Hindlimb muscle (tissue), 1 donor: ENCODE data around the gene PTPN1. TPM values are rescaled to one million over a fixed set of nuclear protein-coding genes. Genes with fewer than 3 reads are reported as not detected.
A peak's percentile ranks its signal among the peaks of the same experiment; 100 is the strongest.
"Not testable (repeated sequence)": the region's sequence is repeated elsewhere in the genome, so short reads cannot be mapped to it uniquely, and the experiment has no call there.

Source experiments
- DNase-seq: peaks from one replicate; pipeline ENCODE4 v3.0.0-alpha.2; 2013
- polyA plus RNA-seq: library from polyadenylated mRNA; unstranded; fragments of 120-200 nt; gene quantifications from one replicate; pipeline ENCODE4 v1.2.1, GENCODE V29; 2013; ENCODE audit not compliant: insufficient read length

The PTPN1 gene
- polyA plus RNA-seq, 1 donor: 19.3 TPM

DNA sequence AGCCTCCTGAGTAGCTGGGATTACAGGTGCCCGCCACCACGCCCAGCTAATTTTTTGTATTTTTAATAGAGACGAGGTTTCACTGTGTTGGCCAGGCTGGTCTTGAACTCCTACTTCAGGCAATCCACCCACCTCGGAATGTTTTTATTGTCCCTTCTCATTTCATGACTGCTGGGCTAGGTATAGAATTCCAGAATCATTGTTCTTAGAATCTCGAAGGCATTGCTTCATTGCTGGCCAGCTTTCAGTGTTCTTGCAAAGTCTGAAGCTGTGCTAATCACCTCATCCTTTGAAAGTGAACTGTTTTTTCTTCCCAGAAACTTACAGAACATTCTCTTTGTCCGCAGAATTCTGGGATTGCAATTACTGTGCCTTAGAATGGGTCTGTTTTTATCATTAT is 49.0 kb downstream of the PTPN1 start:
- no peak for DNase-seq

DNA sequence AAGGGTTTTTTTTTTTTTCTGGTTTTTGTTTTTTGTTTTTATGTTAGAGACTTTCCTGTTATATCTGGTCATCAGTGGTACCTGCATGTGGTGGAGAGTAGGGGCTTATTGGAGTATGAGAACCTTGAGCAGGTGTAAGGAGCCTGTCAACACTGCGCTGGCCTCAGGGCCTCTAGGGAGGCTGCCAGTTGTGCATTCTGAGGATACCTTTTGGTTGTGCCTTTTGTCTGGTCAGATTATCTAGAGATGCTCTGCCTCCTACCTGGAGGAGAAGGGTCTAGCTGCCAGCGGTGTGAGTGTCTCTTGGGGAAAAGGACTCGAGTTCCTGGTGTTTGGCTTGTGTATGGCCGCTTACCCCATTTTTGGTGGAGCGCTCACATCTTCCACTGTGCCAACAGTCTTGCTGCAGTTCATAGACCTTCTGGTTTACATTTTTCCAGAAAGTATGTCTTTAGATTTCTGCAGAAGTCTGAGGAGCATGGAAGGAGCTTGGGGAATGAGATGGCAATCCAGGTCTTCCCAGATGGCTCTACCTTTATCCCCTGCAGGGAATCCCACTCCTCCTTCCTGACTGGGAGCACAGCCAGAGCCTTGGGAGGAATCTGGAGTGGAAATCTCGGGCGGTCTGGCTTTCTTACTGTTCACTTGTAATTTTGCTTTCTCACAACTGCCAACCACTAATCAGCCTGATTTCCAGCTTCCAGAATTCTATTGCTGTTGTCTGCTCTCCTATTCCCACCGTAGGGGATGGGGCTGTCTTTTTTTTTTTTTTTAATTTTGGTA is 49.9 kb downstream of the PTPN1 start:
- no peak for DNase-seq

- DNase-seq: no peak
Measured at GRCh38 chr20:50560867-50561266, 50.7 kb downstream of the PTPN1 start.

- peak; percentile 75 for DNase-seq
Measured at GRCh38 chr20:50561379-50562078, 51.3 kb downstream of the PTPN1 start.

GRCh38 chr20:50562262-50562701 is 52.1 kb downstream of the PTPN1 start:
- no peak for DNase-seq

DNA sequence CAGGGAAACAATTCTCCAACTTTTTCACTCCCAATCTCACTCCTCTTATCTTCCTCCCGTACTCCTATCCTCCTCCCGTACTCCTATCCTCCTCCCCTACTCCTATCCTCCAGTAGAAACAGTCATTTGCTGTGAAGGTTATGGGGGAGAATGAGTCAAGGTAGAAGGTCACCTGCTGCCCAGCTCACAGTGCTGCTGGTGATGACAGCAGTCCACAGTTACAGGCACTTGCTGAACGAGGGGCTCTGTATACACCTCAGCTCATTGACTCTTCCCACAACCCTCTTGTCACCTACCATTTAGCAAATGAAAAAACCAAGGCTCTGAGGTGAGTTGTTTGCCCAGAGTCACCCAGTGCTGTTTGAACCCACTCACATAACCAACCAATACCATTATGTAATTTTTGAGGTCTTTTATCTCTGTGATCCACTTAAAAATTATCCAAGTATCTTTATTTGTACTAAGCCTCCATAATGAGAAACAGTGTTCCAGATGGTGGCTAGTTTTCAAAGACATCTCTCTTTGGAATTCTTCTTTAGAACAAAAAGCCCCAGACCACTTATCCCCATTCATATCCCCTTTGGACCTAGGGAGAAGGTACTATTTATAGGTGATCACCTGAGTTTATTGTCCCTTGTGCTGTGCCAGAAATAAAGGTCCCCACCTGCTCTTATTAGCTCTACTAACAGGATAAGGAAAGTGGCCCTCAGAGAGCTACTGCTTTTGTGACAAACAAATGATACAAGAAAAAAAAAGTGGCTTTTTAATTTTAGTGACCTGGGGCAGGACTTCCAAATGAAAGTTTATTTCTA is 53.2 kb downstream of the PTPN1 start:
- no peak for DNase-seq

DNA sequence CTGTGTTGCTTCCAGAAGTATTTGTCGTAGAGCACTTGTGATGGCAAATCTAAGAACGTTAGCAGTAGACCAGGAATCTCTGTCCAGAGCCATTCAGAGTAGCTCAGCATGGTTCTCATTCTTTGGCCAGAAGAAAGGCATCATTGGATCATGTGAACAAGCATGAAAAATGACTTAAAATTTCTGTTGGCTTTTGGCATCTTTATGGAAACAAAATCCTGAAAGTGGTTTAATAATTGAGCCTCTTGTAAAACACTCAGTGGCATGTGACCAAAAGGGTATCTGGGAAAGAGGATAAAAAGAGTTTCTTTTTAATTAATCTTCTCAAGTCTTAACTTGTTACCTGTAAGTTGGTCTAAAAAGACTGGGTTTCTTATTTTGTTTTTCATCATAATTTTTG is 55.2 kb downstream of the PTPN1 start:
- DNase-seq: no peak

GRCh38 chr20:50565871-50566270 is 55.7 kb downstream of the PTPN1 start:
- no peak for DNase-seq

GRCh38 chr20:50567860-50568548 is 57.8 kb downstream of the PTPN1 start:
- DNase-seq: no peak

GRCh38 chr20:50568549-50568942 is 58.4 kb downstream of the PTPN1 start:
- DNase-seq: no peak

GRCh38 chr20:50569487-50569863 is 59.3 kb downstream of the PTPN1 start:
- DNase-seq: not testable (repeated sequence)

- no peak for DNase-seq
Measured at GRCh38 chr20:50569864-50570836, 60.0 kb downstream of the PTPN1 start.

- DNase-seq: no peak
Measured at GRCh38 chr20:50571466-50571865, 61.3 kb downstream of the PTPN1 start.

DNA sequence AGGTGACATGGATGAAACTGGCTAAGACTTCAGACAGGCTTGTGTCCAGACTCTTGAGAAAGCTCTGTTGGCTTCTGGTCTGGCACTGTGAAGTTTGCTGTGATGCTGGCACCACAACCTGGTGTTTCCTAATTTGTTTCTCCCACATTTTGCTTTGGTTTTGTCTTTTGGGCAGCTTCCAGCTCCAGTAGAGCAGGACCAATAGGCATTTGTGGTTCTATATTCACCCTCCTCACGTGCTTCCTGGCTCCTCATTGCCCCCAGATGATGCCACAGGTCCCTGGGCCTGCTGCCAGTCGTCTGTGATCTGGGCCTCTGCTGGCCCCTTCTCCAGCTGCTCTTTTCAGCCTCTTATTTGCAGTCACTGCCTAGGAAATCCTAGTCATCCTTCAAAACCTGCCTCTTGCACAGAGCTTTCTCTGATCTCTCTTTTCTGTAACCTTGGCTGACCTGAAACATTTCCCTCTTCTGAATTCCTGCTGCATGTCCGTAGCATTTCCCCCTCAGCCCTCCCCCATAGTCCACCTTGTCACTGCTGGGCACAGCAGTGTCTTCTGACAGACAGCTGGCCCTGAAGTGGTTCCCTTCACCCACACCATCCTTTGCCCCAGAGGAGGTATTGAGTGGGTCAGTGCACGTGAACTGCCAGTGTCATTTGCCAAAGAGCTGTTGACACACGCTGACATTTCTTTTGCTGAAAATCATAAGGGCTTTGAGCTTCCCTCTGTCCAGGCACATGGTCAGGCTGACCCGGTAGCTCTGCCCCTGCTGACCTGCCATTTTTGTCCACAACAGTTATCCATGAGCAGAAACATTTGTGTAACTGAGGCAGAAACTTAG is 63.0 kb downstream of the PTPN1 start:
- DNase-seq: no peak

DNA sequence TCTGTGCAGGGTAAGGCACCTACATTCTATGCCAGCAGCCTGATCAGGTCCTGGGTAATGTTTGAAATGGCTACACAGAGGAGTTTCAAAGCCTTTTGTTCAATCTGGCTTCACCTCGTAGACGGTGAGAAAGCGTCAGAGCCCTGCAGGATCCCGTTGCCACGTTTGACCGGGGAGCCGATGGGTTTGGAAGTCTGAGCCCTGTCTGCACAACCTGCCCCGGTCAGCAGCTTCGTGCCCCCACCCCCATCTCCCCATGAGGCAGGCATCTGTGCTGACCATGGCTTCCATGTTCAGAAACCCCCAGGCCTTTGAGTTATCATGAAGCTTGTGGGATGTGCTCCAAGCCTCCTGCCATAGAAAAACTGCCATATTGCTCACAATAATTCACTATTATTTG is 63.9 kb downstream of the PTPN1 start:
- no peak for DNase-seq

DNA sequence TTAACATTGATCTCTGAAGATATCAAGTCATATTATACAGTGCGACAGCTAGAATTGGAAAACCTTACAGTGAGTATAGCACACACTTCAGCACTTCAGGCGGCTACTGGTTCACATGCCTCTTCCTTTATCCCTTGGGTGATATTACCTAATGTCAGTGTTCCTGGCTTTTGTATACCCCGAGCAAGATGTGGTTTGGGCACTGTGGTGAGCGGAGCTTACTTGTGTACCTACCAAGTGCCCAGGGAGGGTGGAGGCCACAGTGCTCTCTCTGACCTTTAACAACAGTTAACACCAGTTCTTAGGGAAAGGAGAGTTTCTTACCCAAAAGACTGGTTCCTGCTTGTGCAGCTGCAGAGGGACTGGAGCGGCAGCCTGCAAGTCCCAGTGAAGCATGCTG is 64.4 kb downstream of the PTPN1 start:
- no peak for DNase-seq

GRCh38 chr20:50575865-50576720 is 65.9 kb downstream of the PTPN1 start:
- peak; percentile 55 for DNase-seq

DNA sequence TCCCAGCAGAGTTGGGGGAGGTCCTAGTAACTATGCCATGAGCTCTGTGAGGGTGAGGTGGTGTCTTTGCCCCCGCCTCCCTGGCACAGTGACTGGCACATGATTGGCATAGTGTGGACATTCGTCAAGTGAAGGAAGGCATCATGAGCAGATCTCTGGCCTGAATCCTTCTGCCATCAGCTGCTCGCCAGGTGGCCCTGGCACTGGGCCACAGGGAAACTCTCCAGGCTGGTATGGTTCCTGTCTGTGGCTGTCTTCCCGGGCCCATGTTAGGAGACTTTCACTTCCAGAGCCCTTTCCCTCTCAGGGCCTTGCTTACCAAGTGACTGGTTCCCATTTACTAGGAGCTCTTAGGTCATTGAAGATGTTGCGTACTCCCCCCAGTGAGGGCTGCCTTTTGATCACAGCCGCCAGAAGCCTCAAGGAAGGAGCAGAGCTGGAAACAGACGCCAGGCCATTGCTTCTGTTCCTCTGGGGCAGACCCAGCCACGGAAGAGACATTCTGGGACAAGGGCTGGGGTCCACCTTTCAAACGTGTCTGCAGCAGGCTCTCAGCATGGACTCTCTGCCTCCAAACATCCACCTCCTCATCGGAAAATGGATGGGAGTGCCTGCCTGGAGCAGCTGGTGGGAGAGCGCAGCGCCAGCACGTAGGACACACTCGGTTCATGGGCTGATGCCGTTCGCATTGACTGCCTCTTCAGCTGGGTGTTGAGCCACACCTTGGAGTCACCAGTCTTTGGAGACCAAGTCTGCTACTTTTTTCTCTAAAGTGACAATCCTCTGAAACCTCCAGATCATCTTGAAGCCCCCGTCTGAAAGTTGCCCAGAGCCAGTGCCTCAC is 67.2 kb downstream of the PTPN1 start:
- no peak for DNase-seq
